ENCODE data around the gene EMILIN3.

DNA sequence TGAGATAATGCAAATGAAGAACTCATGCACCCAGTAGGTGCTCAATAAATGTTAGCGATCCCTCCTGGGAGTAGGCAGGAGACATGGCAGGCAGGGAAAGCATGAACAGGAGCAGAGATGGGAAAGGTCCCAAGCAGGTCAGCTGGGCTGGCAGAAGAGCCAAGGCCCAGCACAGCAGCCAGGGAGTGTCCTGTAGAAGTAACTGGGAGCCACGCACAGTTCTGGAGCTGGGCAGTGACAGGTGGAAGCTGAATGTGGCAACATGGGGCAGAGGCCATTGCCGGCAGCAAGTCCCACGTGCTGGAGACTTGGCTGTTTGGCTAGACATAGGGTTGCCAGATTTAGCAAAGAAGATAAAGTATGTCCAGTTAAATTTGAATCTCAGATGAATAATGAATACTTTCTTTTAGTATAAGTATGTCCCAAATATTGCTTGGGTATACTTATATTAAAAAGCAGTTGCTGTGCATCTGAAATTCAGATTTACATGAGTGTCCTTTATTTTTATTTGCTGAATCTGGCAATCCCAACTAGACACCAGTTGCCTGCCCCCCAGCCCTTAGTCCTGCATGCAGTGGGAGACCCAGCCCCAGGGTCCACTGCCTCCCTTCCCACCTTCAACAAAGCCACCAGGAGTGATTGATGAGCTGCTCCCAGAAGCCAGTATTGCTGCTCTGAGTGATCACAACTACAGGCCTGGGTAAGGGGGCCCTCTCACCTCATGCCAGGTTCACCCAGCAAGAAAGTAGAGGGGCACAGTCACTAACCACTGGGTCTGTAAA lies 29.7 kb downstream of the EMILIN3 start:
- TF ChIP-seq EZH2 (IDR thresholded peaks at IDR 0.05; ENCODE audit: borderline replicate concordance) = no peak
- TF ChIP-seq, protein P1, sequence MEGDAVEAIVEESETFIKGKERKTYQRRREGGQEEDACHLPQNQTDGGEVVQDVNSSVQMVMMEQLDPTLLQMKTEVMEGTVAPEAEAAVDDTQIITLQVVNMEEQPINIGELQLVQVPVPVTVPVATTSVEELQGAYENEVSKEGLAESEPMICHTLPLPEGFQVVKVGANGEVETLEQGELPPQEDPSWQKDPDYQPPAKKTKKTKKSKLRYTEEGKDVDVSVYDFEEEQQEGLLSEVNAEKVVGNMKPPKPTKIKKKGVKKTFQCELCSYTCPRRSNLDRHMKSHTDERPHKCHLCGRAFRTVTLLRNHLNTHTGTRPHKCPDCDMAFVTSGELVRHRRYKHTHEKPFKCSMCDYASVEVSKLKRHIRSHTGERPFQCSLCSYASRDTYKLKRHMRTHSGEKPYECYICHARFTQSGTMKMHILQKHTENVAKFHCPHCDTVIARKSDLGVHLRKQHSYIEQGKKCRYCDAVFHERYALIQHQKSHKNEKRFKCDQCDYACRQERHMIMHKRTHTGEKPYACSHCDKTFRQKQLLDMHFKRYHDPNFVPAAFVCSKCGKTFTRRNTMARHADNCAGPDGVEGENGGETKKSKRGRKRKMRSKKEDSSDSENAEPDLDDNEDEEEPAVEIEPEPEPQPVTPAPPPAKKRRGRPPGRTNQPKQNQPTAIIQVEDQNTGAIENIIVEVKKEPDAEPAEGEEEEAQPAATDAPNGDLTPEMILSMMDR (IDR thresholded peaks at IDR 0.05; ENCODE audit: poor library complexity) = no peak
- no peak for TF ChIP-seq EZH2phosphoT487 (IDR thresholded peaks at IDR 0.05; ENCODE audit: low read depth, severe bottlenecking, unreplicated experiment)
